Measurements from ENCODE around the gene NRXN3. TPM values are rescaled to one million over a fixed set of nuclear protein-coding genes. Genes with fewer than 3 reads are reported as not detected.

NRXN3 gene
- total and polyA plus RNA-seq, 2 of the 13 experiments (the other 11 are each of a cell fraction or from before 2014, with no cell fraction given): 0.03 TPM; not detected in 1

DNA sequence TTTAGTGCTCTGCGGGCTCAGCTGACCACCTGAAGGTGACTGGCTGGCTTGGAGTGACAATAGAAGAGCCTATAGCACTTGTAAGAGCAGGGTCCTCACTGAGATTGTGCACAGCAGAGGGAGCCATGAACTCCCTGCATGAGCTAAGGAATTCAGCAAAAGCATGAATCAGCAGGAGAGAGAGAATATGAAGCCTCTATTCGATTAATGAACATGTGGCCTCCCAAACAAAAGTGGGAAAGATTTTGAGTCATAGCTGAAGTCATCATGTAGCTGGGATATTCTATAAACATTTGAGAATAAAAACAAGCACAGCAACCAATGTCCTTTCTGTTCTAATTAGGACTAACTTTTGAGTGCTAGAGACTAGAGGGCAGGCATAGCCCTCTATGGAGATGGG lies 1414.5 kb downstream of the NRXN3 start:
- no peak for ATAC-seq
- POLR2A ChIA-PET: no interaction called here

DNA sequence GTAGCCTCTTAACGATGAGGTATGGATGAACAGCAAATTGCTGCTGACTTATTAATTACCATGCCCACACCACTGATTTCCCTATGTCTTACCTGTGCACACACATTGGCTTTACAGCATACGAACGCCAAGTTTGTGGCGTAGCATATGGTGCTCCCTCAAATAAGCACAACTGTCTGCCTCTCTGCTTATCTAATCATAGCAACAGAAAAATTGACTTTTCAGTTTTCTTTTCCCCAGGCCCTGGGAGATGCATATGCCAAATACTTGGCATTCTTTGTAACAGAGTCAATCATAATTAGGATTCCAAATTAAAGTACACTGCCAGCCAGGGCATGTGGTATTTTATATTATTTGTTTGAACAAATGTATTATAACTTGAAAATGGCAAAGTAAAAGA lies 1415.7 kb downstream of the NRXN3 start:
- Histone ChIP-seq H2AFZ (ENCODE audit: low read length) (no peak overlapping the region), H3K27ac (ENCODE audit: extremely low read length, insufficient read depth, low read length) (no peak overlapping the region), H4K20me1 (ENCODE audit: insufficient read depth, low read length) (no peaks in the 10 kb centered on the region), H3K79me2 (ENCODE audit: insufficient read depth, low read length) (no peaks in the 10 kb centered on the region), H3K4me3 (replicated peaks in 1 of 3; ENCODE audit: insufficient read depth in 1 of 3, low read depth in 2 of 3, low read length in 3 of 3) (no peak overlapping the region), H3K27me3 (ENCODE audit: control insufficient read depth in 1 of 2, insufficient read depth in 2 of 2, low read length in 2 of 2) (no peaks in the 10 kb centered on the region; a peak in 1 of 5 replicates), H3K9me3 (ENCODE audit: low read length) (peaks cover 82% of the 10 kb centered on the region), H3K9ac (ENCODE audit: insufficient read depth, low read depth, low read length) (no peak overlapping the region), H3K4me2 (ENCODE audit: low read depth, low read length) (no peak overlapping the region), H3K36me3 (replicated peaks in 1 of 2; ENCODE audit: control insufficient read depth in 1 of 2, insufficient read depth in 2 of 2, low read length in 2 of 2) (no peaks in the 10 kb centered on the region), H3K4me1 (ENCODE audit: insufficient read depth, low read length) (no peaks in the 10 kb centered on the region)
- ATAC-seq (no peak), FAIRE-seq (no peak), DNase-seq (ENCODE audit: low spot score) (no peak)
- ChIA-PET POLR2A (no interaction called here), CTCF (ENCODE audit: low intra/inter-chr PET ratio, low total read pairs) (no interaction called here)
- BruUV-seq (replicated peaks): no TSS peak
- intact Hi-C loops (cut with micrococcal nuclease; ENCODE audit: unreplicated experiment) (no loop called here), in situ Hi-C loops (cut with HindIII; ENCODE audit: extremely low pct_ligation_motif_present, low pct_unique_long_range_greater_than_20kb) (loop anchor here (25.0 kb wide), 1 partner anchor 101 kb away; no protein-coding TSS in a partner anchor)
- WGBS (ENCODE audit: low lambda C conversion rate): 68% methylated on average over 4 of the region's 4 CpGs
- TF ChIP-seq ZNF550 (CRISPR knock-in tag; IDR thresholded peaks at IDR 0.05; ENCODE audit: borderline replicate concordance) (no peak), ZKSCAN8 (CRISPR knock-in tag; IDR thresholded peaks at IDR 0.05; ENCODE audit: borderline replicate concordance) (no peak), ZNF260 (CRISPR knock-in tag; IDR thresholded peaks at IDR 0.05; ENCODE audit: borderline replicate concordance, low read depth) (no peak), LCORL (IDR thresholded peaks at IDR 0.05) (no peak), LCORL (CRISPR knock-in tag; IDR thresholded peaks at IDR 0.05) (no peak), SSRP1 (CRISPR knock-in tag; IDR thresholded peaks at IDR 0.05) (no peak)

More for the DNA sequence above, 1414.5 kb downstream of the NRXN3 start:
- Histone ChIP-seq H3K79me2 (ENCODE audit: insufficient read depth, low read length) (no peaks in the 10 kb centered on the region), H3K4me3 (replicated peaks in 1 of 3; ENCODE audit: insufficient read depth in 1 of 3, low read depth in 2 of 3, low read length in 3 of 3) (no peak overlapping the region), H3K27ac (ENCODE audit: extremely low read length, insufficient read depth, low read length) (no peak overlapping the region), H3K4me1 (ENCODE audit: insufficient read depth, low read length) (no peaks in the 10 kb centered on the region), H3K4me2 (ENCODE audit: low read depth, low read length) (no peak overlapping the region), H4K20me1 (ENCODE audit: insufficient read depth, low read length) (no peaks in the 10 kb centered on the region), H3K9me3 (ENCODE audit: low read length) (peaks cover 82% of the 10 kb centered on the region), H3K36me3 (replicated peaks in 1 of 2; ENCODE audit: control insufficient read depth in 1 of 2, insufficient read depth in 2 of 2, low read length in 2 of 2) (no peaks in the 10 kb centered on the region), H2AFZ (ENCODE audit: low read length) (no peak overlapping the region), H3K27me3 (ENCODE audit: control insufficient read depth in 1 of 2, insufficient read depth in 2 of 2, low read length in 2 of 2) (no peaks in the 10 kb centered on the region; a peak in 1 of 5 replicates), H3K9ac (ENCODE audit: insufficient read depth, low read depth, low read length) (no peak overlapping the region)
- TF ChIP-seq FOXM1 (CRISPR knock-in tag; IDR thresholded peaks at IDR 0.05) (no peak), CREM (IDR thresholded peaks at IDR 0.05) (no peak), CREM (CRISPR knock-in tag; IDR thresholded peaks at IDR 0.05) (no peak), ARID2 (CRISPR knock-in tag; IDR thresholded peaks at IDR 0.05; ENCODE audit: borderline replicate concordance) (no peak), RFXAP (CRISPR knock-in tag; IDR thresholded peaks at IDR 0.05; ENCODE audit: borderline replicate concordance) (no peak)
- intact Hi-C loops (cut with micrococcal nuclease; ENCODE audit: unreplicated experiment) (no loop called here), in situ Hi-C loops (cut with HindIII; ENCODE audit: extremely low pct_ligation_motif_present, low pct_unique_long_range_greater_than_20kb) (loop anchor here (25.0 kb wide), 1 partner anchor 103 kb away; no protein-coding TSS in a partner anchor)
- DNase-seq (ENCODE audit: low spot score) (no peak), FAIRE-seq (no peak)
- no TSS peak for BruUV-seq (replicated peaks)
- CTCF ChIA-PET (ENCODE audit: low intra/inter-chr PET ratio, low total read pairs): no interaction called here
- 0% methylated on average over 1 of the region's 2 CpGs for WGBS (ENCODE audit: low lambda C conversion rate)

All from HepG2 (cell line).